HG02588 (cell line): ENCODE results near the gene LRRTM4.

Source experiments
- ATAC-seq: cut with Tn5 transposase; IDR thresholded peaks from one replicate; pipeline ENCODE4 v1.9.1; 2021; ENCODE audit warnings: mild to moderate bottlenecking, moderate library complexity; ENCODE audit not compliant: unreplicated experiment

LRRTM4 gene

GRCh38 chr2:77521931-77522470 is at the start of gene LRRTM4:
LRRTM4 (minus strand) TSS chr2:77522376.
- ATAC-seq = no peak

- ATAC-seq = no peak
Observed at GRCh38 chr2:77571545-77571944, 49.4 kb upstream of the LRRTM4 start.

DNA sequence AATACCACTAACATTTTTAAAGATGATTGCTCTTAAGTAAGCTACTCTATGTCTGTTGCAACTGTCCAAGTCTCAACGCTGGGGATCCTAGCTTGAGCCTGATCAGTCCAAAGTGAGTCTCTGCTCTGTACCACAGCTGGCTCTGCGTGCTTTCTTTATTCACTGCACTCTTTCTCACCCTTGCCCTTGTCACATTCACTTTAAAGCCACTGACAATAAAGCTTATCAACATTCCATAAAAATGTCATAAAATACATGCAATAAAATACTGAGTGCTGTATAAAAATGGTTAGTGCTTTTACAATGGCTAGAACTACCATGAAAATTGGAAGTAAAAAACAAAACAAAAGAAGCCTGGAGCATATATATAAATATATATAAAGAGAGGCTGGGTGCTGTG is 45.5 kb upstream of the LRRTM4 start:
- ATAC-seq = no peak

DNA sequence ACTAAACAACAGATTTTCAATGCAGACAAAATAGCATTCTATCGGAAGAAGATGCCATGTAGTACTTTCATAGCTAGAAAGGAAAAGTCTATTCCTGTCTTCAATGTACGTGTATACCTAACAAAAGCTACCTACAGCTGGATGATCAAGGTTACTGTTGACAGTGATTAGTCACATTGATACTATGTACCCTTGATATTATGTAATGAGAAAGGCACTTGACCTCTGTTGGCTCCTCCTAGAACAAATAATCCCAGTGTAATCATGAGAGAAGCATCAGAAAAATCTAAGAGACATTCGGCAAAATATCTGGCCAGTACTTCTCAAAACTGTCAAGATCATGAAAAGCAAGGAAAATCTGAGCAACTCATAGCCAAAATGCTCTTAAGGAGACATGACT is 44.4 kb upstream of the LRRTM4 start:
- ATAC-seq = no peak

- no peak for ATAC-seq
Observed at GRCh38 chr2:77566131-77566530, 44.0 kb upstream of the LRRTM4 start.

- no peak for ATAC-seq
Observed at GRCh38 chr2:77552956-77553355, 30.8 kb upstream of the LRRTM4 start.

DNA sequence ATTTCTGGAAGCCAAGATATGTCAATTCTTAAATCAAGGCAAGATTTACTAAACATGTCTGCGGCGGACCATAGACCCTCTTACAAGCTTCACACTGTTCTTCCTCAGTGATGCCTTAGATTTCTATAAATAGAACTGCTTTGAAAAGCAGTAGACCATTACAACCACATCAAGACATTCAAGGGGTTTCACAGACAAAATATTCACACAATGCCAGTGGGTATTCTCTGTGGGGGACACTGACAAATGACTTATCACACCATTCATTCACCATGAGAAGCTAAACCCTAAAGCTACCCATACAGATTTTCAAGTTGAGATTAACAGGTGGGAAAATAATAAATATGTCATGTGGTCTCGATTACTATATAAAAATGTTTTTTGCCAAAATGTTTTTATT is 15.9 kb upstream of the LRRTM4 start:
- ATAC-seq = no peak

- ATAC-seq = no peak
Observed at GRCh38 chr2:77522888-77523287, 712 bp upstream of the LRRTM4 start.

GRCh38 chr2:77521548-77521891 is 656 bp downstream of the LRRTM4 start:
- no peak for ATAC-seq

- ATAC-seq = no peak
Observed at GRCh38 chr2:77520641-77521547, 1.3 kb downstream of the LRRTM4 start.

DNA sequence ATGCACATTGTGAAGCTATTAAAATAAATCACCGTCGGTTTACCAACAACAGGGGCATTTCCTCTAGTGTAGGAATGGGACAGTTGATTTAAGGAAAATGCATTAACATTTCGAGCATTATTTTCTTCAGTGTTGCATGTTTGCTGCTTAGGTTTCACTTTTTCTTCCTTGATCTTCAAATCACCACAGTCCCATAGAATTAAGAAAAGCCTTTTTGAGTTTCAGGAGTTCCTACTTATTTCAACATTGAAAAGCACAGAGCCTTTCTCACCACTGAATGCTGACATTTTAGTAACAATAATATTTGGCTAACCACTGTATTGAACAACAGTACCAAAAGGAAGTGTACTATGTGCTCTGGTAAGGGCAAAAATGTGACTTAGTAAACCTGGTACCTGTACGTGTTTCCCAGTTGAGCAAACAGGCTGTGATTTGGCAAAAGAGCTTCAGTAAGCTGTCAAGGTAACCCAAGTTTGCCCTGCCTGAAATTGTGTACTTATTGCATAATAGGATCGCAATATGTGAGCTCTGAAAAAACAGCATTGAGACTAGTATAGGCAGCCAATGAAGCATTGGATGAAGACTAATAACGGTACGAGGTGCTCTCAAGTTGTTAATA is 2.2 kb downstream of the LRRTM4 start:
- ATAC-seq = no peak

GRCh38 chr2:77519164-77519887 is 2.9 kb downstream of the LRRTM4 start:
- ATAC-seq = no peak

DNA sequence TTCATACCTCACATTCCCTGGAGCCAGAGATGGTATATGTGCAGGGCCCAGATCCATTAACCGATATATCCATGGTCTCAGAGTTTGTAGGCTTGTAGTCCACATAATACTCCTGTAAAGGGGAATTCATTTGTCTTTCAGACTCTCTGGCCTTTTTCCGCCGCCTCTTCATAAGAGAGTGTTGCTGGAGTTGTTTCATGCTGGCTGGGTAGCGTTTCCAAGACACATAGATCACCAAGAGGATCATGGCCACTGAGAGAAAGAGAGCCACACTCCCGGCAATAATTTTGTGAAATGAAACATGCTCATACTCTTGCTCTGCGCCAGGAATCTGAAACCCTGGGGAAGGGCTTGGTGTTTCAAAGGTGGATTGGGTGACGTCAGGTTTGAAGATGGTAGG is 3.9 kb downstream of the LRRTM4 start:
- ATAC-seq = no peak

DNA sequence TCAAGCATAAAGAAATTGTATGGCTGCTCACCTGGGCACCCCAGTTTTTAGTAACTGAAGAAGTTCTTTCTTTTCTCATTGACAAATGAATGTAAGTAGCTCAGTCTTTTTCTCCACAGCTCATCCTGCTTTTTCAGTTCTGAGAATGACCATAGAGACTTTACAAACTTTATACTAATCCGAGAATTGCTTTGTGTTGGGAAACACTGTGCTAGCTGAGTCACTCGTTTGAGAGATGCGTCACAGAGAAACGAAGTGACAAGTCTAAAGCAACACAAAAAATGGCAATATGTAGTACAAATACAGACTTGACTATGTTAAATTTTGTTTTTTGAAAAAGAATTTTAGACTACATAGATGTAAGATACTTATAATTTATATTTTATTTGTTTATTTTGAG is 9.0 kb downstream of the LRRTM4 start:
- no peak for ATAC-seq

GRCh38 chr2:77512507-77512906 is 9.7 kb downstream of the LRRTM4 start:
- no peak for ATAC-seq

- no peak for ATAC-seq
Observed at GRCh38 chr2:77508511-77508910, 13.7 kb downstream of the LRRTM4 start.

GRCh38 chr2:77507657-77508056 is 14.5 kb downstream of the LRRTM4 start:
- no peak for ATAC-seq

DNA sequence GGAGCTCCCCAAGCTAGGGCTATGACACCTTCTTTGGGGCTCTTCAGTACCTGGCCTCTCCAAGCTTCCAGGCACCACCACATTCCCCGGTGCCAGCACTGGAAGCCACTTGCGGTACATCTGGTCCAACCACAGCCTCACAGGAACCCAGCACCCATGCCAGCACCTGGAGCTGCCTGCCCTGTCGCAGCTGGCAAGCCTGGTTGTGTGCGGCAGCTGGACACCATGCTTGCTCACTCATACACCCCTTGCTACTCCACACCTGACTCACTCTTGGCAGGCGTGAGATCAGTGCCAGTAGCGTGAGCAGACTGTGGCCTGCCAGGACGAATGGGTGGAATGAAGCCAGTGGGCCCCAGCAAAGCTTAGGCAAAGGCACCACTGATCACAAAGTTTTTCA is 34.0 kb downstream of the LRRTM4 start:
- no peak for ATAC-seq

DNA sequence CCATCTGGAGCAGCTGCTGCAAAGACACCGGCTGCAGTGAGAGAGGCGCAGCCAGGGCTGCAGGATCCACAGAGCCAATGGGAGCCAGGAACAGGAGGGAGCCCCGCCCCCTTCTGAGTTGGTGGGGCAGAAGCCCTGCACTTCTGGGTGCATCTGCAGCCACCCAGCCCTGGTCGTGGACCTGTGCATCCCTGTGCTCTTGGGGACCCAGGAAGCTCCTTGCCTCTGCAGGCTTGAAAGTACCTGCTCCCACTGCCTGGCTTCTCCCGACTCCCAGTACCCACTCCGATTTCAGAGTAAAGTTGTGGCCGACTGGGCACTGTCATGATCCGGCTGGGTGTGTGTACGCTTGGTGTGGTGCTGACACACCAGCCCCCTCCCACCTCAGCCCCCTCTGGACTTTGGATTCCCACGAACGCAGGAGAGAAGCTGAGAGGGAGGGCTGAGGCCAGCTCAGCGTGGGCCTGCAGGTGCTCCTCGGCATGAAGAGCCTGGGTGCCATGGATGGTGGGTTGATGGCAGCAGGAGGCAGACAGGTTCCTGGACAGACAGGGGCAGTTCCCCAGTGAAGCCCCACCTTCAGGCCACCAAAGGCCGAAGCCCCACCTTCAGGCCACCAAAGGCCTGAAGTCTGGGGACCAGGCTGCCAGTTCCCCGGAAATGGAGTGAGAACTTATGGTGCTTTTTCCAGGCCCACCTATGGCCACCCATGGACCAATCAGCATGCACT is 34.9 kb downstream of the LRRTM4 start:
- no peak for ATAC-seq

- ATAC-seq = no peak
Observed at GRCh38 chr2:77484026-77484425, 38.1 kb downstream of the LRRTM4 start.

GRCh38 chr2:77479895-77480294 is 42.3 kb downstream of the LRRTM4 start:
- no peak for ATAC-seq
